HG02885 (cell line): ENCODE measurements around the gene CD40LG.

Experiments
- ATAC-seq: cut with Tn5 transposase; IDR thresholded peaks from one replicate; pipeline ENCODE4 v1.9.1; 2021; ENCODE audit warnings: mild to moderate bottlenecking; ENCODE audit not compliant: unreplicated experiment, poor library complexity

CD40LG gene

GRCh38 chrX:136647677-136648360 lies at the start of gene CD40LG:
Gene CD40LG, plus strand, starts transcription at chrX:136648158. Its CDS starts 91 bp downstream, at chrX:136648249.
- ATAC-seq, result no peak

GRCh38 chrX:136598631-136599030 lies 49.3 kb upstream of the CD40LG start:
- no peak for ATAC-seq

- no peak for ATAC-seq
Observed at GRCh38 chrX:136600059-136600458, 47.9 kb upstream of the CD40LG start.

- ATAC-seq, result no peak
Observed at GRCh38 chrX:136607236-136607635, 40.7 kb upstream of the CD40LG start.

GRCh38 chrX:136608295-136608933 lies 39.5 kb upstream of the CD40LG start:
- no peak for ATAC-seq

- ATAC-seq, result peak; percentile 97
Observed at GRCh38 chrX:136616987-136617685, 30.8 kb upstream of the CD40LG start.

GRCh38 chrX:136619899-136620505 lies 28.0 kb upstream of the CD40LG start:
- ATAC-seq, result no peak

- no peak for ATAC-seq
Observed at GRCh38 chrX:136620780-136621179, 27.2 kb upstream of the CD40LG start.

- no peak for ATAC-seq
Observed at GRCh38 chrX:136622568-136622967, 25.4 kb upstream of the CD40LG start.

- ATAC-seq, result no peak
Observed at GRCh38 chrX:136623396-136623795, 24.6 kb upstream of the CD40LG start.

- ATAC-seq, result no peak
Observed at GRCh38 chrX:136625246-136625645, 22.7 kb upstream of the CD40LG start.

- ATAC-seq, result peak; percentile 79
Observed at GRCh38 chrX:136626237-136626636, 21.7 kb upstream of the CD40LG start.

GRCh38 chrX:136626891-136627290 lies 21.1 kb upstream of the CD40LG start:
- ATAC-seq, result no peak

- ATAC-seq, result no peak
Observed at GRCh38 chrX:136627409-136627808, 20.5 kb upstream of the CD40LG start.

- no peak for ATAC-seq
Observed at GRCh38 chrX:136629084-136629750, 18.7 kb upstream of the CD40LG start.

- no peak for ATAC-seq
Observed at GRCh38 chrX:136630881-136631280, 17.1 kb upstream of the CD40LG start.

- ATAC-seq, result peak; percentile 83
Observed at GRCh38 chrX:136635235-136635634, 12.7 kb upstream of the CD40LG start.

GRCh38 chrX:136636121-136636520 lies 11.8 kb upstream of the CD40LG start:
- ATAC-seq, result no peak

- no peak for ATAC-seq
Observed at GRCh38 chrX:136639506-136640176, 8.3 kb upstream of the CD40LG start.

- no peak for ATAC-seq
Observed at GRCh38 chrX:136643243-136643642, 4.7 kb upstream of the CD40LG start.
